A172 (cell line): ENCODE results near the gene TRNT1. TPM values are rescaled to one million over a fixed set of nuclear protein-coding genes. Genes with fewer than 3 reads are reported as not detected.

Experiments
- DNase-seq: peaks from one replicate; pipeline ENCODE4 v3.0.0-alpha.2; 2015; ENCODE audit warnings: low spot score
- total RNA-seq: library from RNA; depleted of rRNA; stranded (reverse); fragments of >200 nt; shearing (Covaris generic); gene quantifications from 2 replicates; pipeline ENCODE4 v1.2.3, GENCODE V29; 2014; rRNA removed

TRNT1 gene
- total RNA-seq: 27.6 and 30.3 TPM in 2 replicates

GRCh38 chr3:3126477-3127431, at the start of gene TRNT1:
TSS of gene TRNT1 (plus strand) at chr3:3126940. CDS start at chr3:3129041, 2,101 bp downstream.
- peak; percentile 85 for DNase-seq

- DNase-seq: no peak
These were observed 46.4 kb upstream of the TRNT1 start for GRCh38 chr3:3080309-3080708.

- no peak for DNase-seq
These were observed 45.1 kb upstream of the TRNT1 start for GRCh38 chr3:3081381-3082233.

GRCh38 chr3:3082234-3082924, 44.4 kb upstream of the TRNT1 start:
- DNase-seq: no peak

- no peak for DNase-seq
These were observed 41.9 kb upstream of the TRNT1 start for GRCh38 chr3:3084890-3085289.

GRCh38 chr3:3085782-3086181, 41.0 kb upstream of the TRNT1 start:
- DNase-seq: no peak

- DNase-seq: no peak
These were observed 40.5 kb upstream of the TRNT1 start for GRCh38 chr3:3086239-3086638.

GRCh38 chr3:3087279-3087678, 39.5 kb upstream of the TRNT1 start:
- no peak for DNase-seq

- DNase-seq: no peak
These were observed 38.8 kb upstream of the TRNT1 start for GRCh38 chr3:3087716-3088465.

GRCh38 chr3:3089017-3089416, 37.7 kb upstream of the TRNT1 start:
- DNase-seq: no peak

- no peak for DNase-seq
These were observed 28.8 kb upstream of the TRNT1 start for GRCh38 chr3:3097958-3098357.

GRCh38 chr3:3101660-3102458, 24.9 kb upstream of the TRNT1 start:
- no peak for DNase-seq

GRCh38 chr3:3102751-3103150, 24.0 kb upstream of the TRNT1 start:
- no peak for DNase-seq

GRCh38 chr3:3105246-3105645, 21.5 kb upstream of the TRNT1 start:
- DNase-seq: no peak

- no peak for DNase-seq
These were observed 20.9 kb upstream of the TRNT1 start for GRCh38 chr3:3105815-3106214.

GRCh38 chr3:3107181-3107580, 19.6 kb upstream of the TRNT1 start:
- DNase-seq: no peak

- no peak for DNase-seq
These were observed 18.9 kb upstream of the TRNT1 start for GRCh38 chr3:3107858-3108257.

- no peak for DNase-seq
These were observed 17.1 kb upstream of the TRNT1 start for GRCh38 chr3:3109407-3110298.

- DNase-seq: no peak
These were observed 16.5 kb upstream of the TRNT1 start, which contains the start of gene IL5RA for GRCh38 chr3:3110299-3110630. TSS of gene IL5RA (minus strand) at chr3:3110374. CDS start at chr3:3104984, 5,390 bp downstream.
